GM19351 (cell line): ENCODE results near the gene GRIK3.

Experiments
- ATAC-seq: cut with Tn5 transposase; IDR thresholded peaks from one replicate; pipeline ENCODE4 v1.9.1; 2021; ENCODE audit warnings: mild to moderate bottlenecking, moderate library complexity; ENCODE audit not compliant: unreplicated experiment

Gene GRIK3

DNA sequence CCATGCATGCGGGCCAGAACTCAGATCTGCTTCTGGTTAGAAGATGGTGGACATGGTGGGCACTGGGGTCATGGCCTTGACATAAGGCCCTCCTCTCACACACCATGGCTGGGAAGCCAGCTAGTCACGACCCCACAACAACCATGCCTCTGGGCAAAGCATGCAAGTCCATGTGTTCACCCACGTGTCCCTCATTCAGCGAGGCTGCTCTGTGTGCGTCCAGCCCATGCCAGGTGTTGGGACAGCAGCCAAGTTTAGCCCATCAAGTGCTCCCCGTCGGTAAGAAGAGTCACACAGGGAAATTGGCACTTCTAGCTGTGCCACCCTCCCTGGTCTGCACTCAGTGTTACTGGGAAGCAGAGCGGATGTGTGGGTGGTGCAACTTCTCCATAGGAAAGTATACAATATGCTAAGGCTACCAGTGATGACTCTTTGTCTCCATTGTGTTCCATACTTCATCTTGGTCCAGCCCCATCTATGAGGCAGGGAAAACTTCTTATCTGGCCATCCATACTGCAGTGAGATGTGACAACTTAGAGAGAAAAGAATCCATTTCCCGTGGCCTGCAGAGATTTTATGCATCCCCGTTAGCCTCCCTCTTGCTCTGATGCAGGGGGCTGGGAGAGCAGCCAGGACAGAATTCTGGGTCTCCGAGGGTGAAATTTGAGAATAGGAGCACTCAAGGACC is 198.0 kb downstream of the GRIK3 start:
- ATAC-seq: no peak

DNA sequence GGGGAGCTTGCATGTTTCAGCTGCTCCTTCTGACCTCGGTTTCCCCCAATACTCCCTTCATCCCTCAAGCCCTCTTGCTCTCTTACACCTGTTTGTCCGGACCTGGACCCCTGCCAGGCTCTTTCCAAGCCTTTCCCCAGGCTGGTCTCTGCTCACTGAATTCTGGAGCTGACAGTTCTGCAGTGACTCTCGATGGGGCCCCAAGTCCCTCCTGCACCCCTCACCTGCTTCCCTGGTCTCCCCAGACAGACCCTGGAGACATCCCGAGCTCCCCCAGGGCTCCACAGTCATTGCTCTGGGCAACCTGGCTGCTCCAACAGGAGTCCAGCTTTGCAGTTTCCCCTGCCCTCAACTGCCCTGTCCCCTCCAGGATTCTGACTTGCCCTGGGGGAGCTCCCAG is 198.6 kb downstream of the GRIK3 start:
- no peak for ATAC-seq

DNA sequence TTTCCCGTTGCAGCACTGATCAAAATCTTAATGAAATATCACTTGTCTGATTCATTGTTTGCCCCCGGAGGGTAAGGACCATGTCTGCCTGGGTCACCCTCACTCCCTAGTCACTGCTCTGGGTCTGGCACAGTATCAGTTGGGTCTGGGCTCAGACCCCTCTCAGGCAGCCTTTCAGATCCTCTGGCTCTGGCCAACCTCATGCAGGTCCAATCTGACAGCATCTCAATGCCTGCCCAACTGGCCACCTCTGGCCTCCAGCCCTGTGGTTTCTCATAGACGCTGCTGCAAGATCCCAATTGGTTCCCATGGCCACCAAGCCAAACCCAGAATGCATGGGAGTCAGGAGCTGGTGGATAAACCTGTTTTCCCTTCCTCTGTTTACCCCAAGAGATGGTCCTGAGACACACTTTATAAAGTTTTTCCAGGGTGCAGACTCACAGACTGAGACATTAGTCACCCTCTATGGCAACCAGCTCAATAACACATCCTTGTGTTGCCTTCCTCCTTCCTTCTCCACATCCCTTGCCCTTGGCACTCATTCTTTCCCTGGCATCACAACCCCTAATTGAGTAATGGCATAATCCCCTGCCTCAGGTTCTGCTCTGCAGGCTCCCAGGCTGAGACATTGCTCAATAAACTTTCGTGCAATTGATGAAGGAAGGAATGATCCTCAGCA is 199.2 kb downstream of the GRIK3 start:
- no peak for ATAC-seq

GRCh38 chr1:36834586-36834985 is 199.7 kb downstream of the GRIK3 start:
- ATAC-seq: no peak

GRCh38 chr1:36831186-36831810 is 203.0 kb downstream of the GRIK3 start:
- no peak for ATAC-seq

- no peak for ATAC-seq
Observed at GRCh38 chr1:36829961-36830360, 204.4 kb downstream of the GRIK3 start.

GRCh38 chr1:36829066-36829465 is 205.2 kb downstream of the GRIK3 start:
- no peak for ATAC-seq

GRCh38 chr1:36825226-36825625 is 209.1 kb downstream of the GRIK3 start:
- ATAC-seq: no peak

DNA sequence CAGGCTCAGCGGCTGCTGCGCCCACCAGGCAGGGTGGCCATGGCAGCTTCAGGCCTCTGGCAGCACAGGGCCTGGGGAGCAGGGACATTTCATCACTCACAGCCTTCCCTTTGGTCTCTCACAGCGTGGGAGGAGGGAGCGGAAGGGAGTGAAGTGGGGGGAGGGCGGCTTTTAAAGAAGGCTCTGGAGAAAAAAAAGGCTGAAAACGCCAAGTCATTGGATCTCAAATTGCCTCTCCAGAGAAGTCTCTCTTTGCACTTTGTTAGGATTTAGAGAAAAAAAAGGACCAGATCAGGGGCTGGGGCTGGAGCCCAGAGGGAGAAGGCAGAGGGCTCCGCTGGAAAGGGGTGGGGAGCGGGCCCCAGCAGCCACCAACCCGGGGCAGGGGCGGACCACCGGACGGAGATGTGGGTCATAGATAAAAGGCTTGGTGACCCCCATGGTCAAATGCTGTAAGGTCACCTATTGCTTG is 209.9 kb downstream of the GRIK3 start:
- ATAC-seq: no peak

DNA sequence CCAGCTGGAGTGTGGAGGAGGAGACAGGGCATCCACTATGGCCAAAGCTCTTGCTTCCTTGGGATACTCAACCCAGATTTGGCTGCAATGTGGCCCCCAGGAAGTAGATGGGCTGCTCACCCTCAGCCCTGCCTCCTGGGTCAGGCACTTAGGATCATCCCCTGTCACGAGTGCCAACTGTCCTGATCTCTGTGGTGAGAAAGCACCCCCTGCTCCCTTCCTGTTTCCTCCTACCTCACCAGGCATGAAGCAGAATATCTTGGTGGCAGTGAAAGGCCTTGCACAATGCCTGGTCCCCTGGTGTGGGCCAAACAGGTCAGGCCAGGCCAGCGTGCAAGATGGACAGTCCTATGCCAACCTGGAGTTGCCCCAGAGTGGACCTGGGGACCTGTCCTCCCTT is 211.7 kb downstream of the GRIK3 start:
- no peak for ATAC-seq

GRCh38 chr1:36821386-36821785 is 212.9 kb downstream of the GRIK3 start:
- no peak for ATAC-seq

DNA sequence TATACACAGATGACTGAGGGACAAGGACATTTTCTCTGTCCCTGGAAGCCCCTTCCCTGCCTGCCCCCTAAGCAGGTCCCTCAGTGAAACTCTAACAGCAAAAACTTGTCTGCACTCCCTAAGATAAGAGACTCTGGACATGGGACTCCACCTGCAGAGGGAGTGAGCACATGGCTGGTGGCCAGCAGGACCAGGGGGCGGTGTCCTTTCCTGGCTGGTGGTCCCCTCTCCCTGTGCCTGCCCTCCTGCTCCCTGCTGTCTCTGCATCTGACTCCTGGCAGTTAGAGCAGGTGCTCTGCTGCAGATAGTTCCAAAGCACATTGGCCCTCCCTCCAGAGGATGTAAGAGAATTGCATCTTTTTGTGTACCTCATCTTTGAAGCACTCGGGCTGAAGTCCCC is 215.5 kb downstream of the GRIK3 start:
- ATAC-seq: no peak

DNA sequence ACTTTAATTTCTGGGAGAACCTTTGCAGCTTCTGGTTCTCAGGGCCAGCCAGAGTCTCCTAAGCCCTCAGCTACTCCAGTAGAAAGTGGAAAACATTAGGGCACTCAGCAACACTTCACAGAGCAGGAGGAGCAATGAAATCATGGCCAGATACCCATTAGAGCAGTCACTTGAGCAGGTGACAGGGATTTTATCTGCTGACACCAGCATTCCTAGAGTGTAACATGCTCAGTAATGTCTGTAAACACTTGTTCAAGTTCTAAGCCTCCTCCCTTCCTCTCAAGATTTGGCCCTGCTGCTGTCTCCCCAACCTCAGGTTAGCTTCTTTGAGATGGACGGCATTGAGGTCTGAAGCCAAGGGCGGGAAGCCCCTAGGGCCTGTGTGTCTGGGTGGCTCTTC is 218.0 kb downstream of the GRIK3 start:
- ATAC-seq: no peak

GRCh38 chr1:36814774-36815173 is 219.5 kb downstream of the GRIK3 start:
- ATAC-seq: no peak

DNA sequence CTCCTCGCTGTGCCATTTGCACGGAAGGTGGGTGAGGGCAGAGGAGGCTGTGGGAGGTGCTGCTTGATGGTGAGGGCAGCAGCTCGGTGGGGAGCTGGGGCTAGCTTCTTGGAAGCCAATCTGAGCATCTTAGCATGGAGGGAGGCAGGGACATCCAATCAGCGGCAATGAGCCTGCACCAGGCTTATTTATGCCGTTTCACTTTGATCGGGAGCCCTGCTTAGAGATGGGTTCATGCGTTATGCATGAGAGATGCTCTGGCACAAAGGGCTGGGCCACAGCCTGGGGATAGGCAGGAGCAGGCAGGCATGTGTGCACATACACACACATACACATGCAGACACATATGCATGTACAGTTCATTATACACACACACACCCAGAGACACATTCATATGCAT is 220.2 kb downstream of the GRIK3 start:
- ATAC-seq: no peak

- ATAC-seq: no peak
Observed at GRCh38 chr1:36807262-36807661, 227.1 kb downstream of the GRIK3 start.

- ATAC-seq: no peak
Observed at GRCh38 chr1:36805979-36806640, 228.2 kb downstream of the GRIK3 start.

GRCh38 chr1:36804669-36805314 is 229.5 kb downstream of the GRIK3 start:
- ATAC-seq: no peak

GRCh38 chr1:36803868-36804570 is 230.3 kb downstream of the GRIK3 start:
- no peak for ATAC-seq

GRCh38 chr1:36802018-36802417 is 232.3 kb downstream of the GRIK3 start:
- ATAC-seq: no peak

GRCh38 chr1:36797761-36798160 is 236.6 kb downstream of the GRIK3 start:
- ATAC-seq: no peak
